ENCODE results near the gene ACP6. TPM values are rescaled to one million over a fixed set of nuclear protein-coding genes. Genes with fewer than 3 reads are reported as not detected.
"Not testable (repeated sequence)": the region's sequence is repeated elsewhere in the genome, so short reads cannot be mapped to it uniquely, and the experiment has no call there.

The ACP6 gene
- total RNA-seq, 3 donors from 2014 or later = 5.1 to 19.7 (median 18.9) TPM

DNA sequence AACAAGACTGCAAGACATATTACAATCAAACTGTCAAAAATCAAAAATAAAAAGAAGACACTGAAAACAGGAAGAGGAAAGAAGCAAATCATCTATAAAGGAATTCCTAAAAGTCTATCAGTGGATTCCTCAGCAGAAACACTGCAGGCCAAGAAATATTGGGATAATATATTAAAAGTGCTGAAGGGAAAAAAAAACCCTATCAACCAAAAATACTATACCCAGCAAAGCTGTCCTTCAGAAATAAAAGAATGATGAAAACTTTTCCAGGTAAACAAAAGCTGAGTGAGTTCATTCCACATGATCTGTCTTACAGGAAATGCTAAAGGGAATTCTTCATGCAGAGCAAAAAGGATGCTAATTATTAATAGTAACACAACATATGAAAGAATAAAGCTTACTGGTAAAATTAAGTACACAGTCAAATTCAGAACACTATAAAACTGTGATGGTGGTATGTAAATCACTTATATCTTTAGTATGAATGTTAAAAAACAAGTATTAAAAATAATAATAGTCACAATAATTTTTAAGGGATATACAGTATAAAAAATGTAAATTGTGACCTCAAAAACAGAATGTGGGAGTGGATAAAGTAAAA, 12.9 kb upstream of the ACP6 start:
- Histone ChIP-seq H3K4me3 (no peak overlapping the region), H3K9me3 (peaks cover 15 to 23% of the 10 kb centered on the region in 2 donors), H3K4me1 (no peaks in the 10 kb centered on the region), H3K36me3 (no peaks in the 10 kb centered on the region), H3K27me3 (no peaks in the 10 kb centered on the region), H3K27ac (no peak overlapping the region)
- no peak for DNase-seq (ENCODE audit: low spot score in 2 of 2)
- intact Hi-C loops (cut with DNase I; ENCODE audit: low total_unique reads) = no loop called here
- TF ChIP-seq POLR2AphosphoS5 (IDR thresholded peaks at IDR 0.05) = no peak
- TF ChIP-seq, protein P1, sequence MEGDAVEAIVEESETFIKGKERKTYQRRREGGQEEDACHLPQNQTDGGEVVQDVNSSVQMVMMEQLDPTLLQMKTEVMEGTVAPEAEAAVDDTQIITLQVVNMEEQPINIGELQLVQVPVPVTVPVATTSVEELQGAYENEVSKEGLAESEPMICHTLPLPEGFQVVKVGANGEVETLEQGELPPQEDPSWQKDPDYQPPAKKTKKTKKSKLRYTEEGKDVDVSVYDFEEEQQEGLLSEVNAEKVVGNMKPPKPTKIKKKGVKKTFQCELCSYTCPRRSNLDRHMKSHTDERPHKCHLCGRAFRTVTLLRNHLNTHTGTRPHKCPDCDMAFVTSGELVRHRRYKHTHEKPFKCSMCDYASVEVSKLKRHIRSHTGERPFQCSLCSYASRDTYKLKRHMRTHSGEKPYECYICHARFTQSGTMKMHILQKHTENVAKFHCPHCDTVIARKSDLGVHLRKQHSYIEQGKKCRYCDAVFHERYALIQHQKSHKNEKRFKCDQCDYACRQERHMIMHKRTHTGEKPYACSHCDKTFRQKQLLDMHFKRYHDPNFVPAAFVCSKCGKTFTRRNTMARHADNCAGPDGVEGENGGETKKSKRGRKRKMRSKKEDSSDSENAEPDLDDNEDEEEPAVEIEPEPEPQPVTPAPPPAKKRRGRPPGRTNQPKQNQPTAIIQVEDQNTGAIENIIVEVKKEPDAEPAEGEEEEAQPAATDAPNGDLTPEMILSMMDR (IDR thresholded peaks at IDR 0.05) = no peak
- TF ChIP-seq POLR2A (IDR thresholded peaks at IDR 0.05) = no peak

DNA sequence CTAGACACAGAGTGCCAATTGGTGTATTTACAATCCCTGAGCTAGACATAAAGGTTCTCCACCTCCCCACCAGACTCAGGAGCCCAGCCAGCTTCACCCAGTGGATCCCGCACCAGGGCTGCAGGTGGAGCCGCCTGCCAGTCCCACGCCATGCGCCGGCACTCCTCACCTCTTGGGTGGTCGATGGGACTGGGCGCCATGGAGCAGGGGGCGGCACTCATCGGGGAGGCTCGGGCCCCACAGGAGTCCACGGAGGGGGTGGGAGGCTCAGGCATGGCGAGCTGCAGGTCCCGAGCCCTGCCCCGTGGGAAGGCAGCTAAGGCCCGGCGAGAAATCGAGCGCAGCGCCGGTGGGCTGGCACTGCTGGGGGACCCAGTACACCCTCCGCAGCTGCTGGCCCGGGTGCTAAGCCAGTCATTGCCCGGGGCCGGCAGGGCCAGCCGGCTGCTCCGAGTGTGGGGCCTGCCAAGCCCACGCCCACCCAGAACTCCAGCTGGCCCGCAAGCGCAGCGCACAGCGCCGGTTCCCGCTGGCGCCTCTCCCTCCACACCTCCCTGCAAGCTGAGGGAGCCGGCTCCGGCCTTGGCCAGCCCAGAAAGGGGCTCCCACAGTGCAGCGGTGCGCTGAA, 10.4 kb upstream of the ACP6 start:
- H3K27ac ChIP-seq; H3K4me1 ChIP-seq; H3K27me3 ChIP-seq; DNase-seq (ENCODE audit: low spot score in 2 of 2); H3K36me3 ChIP-seq; intact Hi-C loops (cut with DNase I; ENCODE audit: low total_unique reads); H3K4me3 ChIP-seq: not testable (repeated sequence)
- H3K9me3 ChIP-seq = peaks cover 11 to 30% of the 10 kb centered on the region in 2 donors

DNA sequence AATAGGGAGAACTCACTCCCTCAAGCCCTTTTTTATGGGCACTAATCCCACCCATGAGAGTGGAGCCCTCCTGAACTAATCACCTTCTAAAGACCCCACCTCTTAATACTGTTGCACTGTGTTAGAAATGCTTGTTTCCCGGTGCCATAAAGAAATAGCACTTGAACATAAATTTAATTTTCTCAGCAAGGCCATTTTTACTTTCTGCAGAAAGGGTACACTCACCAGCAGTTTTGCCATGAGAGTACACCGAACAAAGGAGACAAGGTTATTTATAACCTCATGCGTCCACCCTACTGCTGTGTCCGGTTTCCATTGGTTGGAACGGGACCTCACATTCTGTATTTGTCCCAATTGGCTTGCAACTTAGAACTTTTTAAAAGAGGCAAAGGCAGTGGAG, 7.4 kb upstream of the ACP6 start:
- H3K36me3 ChIP-seq; H3K4me3 ChIP-seq; intact Hi-C loops (cut with DNase I; ENCODE audit: low total_unique reads); DNase-seq (ENCODE audit: low spot score in 2 of 2); H3K27me3 ChIP-seq; H3K27ac ChIP-seq; H3K4me1 ChIP-seq: not testable (repeated sequence)
- H3K9me3 ChIP-seq = peaks cover 11 to 19% of the 10 kb centered on the region in 2 donors

DNA sequence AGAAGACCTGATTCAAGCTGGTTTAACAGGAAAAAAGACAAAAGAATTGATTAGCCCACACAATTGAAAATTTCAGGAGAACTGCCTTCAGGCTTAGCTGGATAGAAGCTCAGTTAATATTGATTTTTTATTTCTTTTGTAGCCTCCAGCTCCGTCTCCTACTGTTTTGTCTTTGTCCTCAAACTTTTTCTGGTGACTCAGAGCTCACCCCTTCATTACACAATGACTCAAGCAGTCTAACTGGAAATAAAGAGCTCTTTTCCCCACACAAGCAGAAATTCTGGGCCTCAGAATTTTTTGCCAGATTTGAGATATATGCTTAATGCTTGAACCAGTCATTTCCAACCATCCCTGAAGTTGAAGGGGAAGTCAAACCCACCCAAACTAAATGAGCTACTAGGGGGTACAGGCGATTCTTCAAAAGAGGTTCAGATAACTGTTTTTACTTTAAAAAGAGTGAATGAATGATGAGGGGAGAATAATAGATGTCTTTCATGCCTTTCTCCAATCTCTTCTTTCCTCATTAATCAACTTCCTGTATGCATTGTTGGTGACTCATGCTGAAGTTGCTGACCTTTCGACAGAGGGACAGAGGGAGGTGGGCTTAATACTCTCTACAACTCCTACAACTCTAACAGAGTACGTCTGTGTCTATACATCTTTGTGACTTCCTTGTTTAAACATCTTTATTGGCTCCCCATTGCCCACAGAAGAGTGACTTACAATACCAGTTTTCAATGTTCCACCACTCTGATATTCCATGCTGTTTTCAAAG, 6.2 kb upstream of the ACP6 start:
- TF ChIP-seq, protein P1 (IDR thresholded peaks at IDR 0.05) = no peak
- no peak for TF ChIP-seq POLR2AphosphoS5 (IDR thresholded peaks at IDR 0.05)
- no peak for TF ChIP-seq POLR2A (IDR thresholded peaks at IDR 0.05)
- intact Hi-C loops (cut with DNase I; ENCODE audit: low total_unique reads) = no loop called here
- peaks cover 7 to 11% of the 10 kb centered on the region in 2 donors for H3K9me3 ChIP-seq
- no peaks in the 10 kb centered on the region for H3K4me1 ChIP-seq
- H3K27me3 ChIP-seq = no peaks in the 10 kb centered on the region
- H3K36me3 ChIP-seq = no peaks in the 10 kb centered on the region
- no peak for DNase-seq (ENCODE audit: low spot score in 2 of 2)
- H3K27ac ChIP-seq = peak overlapping the region in 1 of 2 donors; percentile 32
- H3K4me3 ChIP-seq = no peak overlapping the region

DNA sequence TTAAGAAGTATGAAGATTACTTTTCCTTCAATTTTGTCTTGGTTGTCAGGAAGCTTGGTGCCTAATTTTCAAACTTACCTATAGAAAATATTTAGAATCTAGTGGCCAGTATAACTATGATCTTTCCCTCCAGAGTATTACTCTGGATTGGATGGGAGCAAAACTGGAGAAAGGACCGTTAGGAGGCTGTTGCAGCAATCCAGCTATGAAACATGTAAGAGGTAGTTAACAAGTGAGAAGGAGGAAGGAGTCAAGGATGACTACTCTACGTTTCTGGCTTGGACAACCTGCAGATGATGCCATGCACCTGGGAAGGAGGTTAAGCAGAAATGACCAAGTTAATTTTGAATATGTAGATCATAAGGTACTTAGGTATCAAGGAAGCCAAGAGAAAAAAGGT, 3.5 kb upstream of the ACP6 start:
- DNase-seq (ENCODE audit: low spot score in 2 of 2) = no peak
- no peak for TF ChIP-seq POLR2A (IDR thresholded peaks at IDR 0.05)
- no peak for TF ChIP-seq POLR2AphosphoS5 (IDR thresholded peaks at IDR 0.05)
- TF ChIP-seq, protein P1 (IDR thresholded peaks at IDR 0.05) = no peak
- intact Hi-C loops (cut with DNase I; ENCODE audit: low total_unique reads) = no loop called here
- Histone ChIP-seq H3K9me3 (peaks cover 3 to 6% of the 10 kb centered on the region in 2 donors), H3K4me1 (peaks cover 0 to 2% of the 10 kb centered on the region in 2 donors), H3K27ac (no peak overlapping the region), H3K36me3 (no peaks in the 10 kb centered on the region), H3K4me3 (no peak overlapping the region), H3K27me3 (no peaks in the 10 kb centered on the region)

DNA sequence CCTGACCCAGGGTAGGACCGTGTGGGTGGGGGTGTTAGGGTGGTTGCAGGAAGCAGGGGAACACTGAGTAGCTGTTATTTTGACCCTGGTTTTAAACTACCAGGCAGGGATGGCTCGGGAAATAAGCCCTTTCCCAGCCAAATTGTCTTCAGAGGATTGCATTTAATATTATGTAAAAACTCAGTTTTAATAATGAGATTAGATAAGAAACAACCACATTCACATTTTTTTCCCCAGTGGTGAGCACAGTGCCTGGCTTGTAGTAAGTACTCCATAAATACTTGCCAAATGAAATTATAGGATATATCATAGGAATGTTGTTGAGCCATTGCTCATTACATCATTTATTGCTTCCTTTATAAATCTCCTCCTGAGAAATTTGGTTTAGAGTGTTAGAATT, 3.1 kb upstream of the ACP6 start:
- H3K27me3 ChIP-seq = no peaks in the 10 kb centered on the region
- no peak overlapping the region for H3K27ac ChIP-seq
- H3K4me1 ChIP-seq = peaks cover 0 to 6% of the 10 kb centered on the region in 2 donors
- intact Hi-C loops (cut with DNase I; ENCODE audit: low total_unique reads) = no loop called here
- TF ChIP-seq, protein P1 (IDR thresholded peaks at IDR 0.05) = no peak
- TF ChIP-seq POLR2AphosphoS5 (IDR thresholded peaks at IDR 0.05) = no peak
- no peak for TF ChIP-seq POLR2A (IDR thresholded peaks at IDR 0.05)
- no peak for DNase-seq (ENCODE audit: low spot score in 2 of 2)
- no peaks in the 10 kb centered on the region for H3K36me3 ChIP-seq
- no peak overlapping the region for H3K4me3 ChIP-seq
- peaks cover under 1 to 6% of the 10 kb centered on the region in 2 donors for H3K9me3 ChIP-seq
